NCI-H748 treated with DMSO at 0.1 percent for 48 hours (cell line): ENCODE measurements around the gene EXPH5.

Experiments used
- DNase-seq: peaks from one replicate; lab custom pipeline; 2025; lab: John Stamatoyannopoulos, UW

EXPH5 gene

GRCh38 chr11:108468478-108468864, 125.1 kb downstream of the EXPH5 start:
- DNase-seq: no peak

GRCh38 chr11:108467091-108467823, 126.3 kb downstream of the EXPH5 start, which contains the start of gene C11orf65:
C11orf65 (minus strand) TSS chr11:108467529; CDS start chr11:108461559, 5,970 bp downstream.
- peak; percentile 93 for DNase-seq

GRCh38 chr11:108466405-108466804, 127.2 kb downstream of the EXPH5 start:
- DNase-seq: no peak
